NCI-H345 (cell line): ENCODE measurements around the gene ESR1.
A peak's percentile ranks its signal among the peaks of the same experiment; 100 is the strongest.
"Not testable (repeated sequence)": the region's sequence is repeated elsewhere in the genome, so short reads cannot be mapped to it uniquely, and the experiment has no call there.

Experiments used
- DNase-seq: peaks from one replicate; lab custom pipeline; 2025; lab: John Stamatoyannopoulos, UW

The ESR1 gene

GRCh38 chr6:152054441-152054840 lies 247.0 kb downstream of the ESR1 start:
- no peak for DNase-seq

- no peak for DNase-seq
Measured at GRCh38 chr6:152055517-152055916, 248.0 kb downstream of the ESR1 start.

- no peak for DNase-seq
Measured at GRCh38 chr6:152057832-152058498, 250.5 kb downstream of the ESR1 start.

DNA sequence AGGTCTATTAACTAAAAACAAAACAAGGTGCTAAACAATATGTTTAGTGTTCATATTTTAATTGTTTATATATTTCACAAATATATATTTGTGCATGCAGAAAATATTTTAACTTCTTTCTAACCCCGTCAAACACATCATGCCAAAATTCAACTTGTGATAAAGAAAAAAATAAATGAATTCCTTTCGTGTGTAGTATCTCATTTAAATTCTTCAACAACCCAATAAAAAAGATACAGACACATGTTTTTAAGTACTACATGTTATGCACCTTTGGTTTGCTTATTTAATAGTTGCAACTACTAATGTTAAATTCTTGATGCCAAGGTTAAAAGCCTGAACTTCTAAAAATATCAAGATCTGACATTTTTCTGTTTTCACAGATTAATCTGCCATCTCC lies 252.4 kb downstream of the ESR1 start:
- no peak for DNase-seq

DNA sequence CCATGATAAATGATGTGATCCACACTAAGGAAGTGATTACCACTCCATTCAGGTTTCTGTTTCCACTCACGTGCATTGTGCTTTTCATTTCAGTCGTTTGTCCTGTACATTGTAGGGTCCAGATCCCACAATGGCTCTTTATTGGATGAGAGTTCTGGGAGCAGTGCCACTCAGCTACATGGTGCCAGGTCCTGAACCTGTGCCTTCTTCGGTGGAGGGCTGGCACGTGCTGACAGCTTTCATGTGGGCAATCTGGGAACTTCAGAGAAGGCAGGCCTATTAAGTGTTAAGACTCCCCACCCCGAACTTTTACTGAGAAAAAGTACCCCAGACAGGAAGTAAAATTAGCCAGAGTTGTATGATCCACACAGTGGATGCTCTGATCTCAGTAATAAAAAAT lies 255.0 kb downstream of the ESR1 start:
- DNase-seq, result no peak

DNA sequence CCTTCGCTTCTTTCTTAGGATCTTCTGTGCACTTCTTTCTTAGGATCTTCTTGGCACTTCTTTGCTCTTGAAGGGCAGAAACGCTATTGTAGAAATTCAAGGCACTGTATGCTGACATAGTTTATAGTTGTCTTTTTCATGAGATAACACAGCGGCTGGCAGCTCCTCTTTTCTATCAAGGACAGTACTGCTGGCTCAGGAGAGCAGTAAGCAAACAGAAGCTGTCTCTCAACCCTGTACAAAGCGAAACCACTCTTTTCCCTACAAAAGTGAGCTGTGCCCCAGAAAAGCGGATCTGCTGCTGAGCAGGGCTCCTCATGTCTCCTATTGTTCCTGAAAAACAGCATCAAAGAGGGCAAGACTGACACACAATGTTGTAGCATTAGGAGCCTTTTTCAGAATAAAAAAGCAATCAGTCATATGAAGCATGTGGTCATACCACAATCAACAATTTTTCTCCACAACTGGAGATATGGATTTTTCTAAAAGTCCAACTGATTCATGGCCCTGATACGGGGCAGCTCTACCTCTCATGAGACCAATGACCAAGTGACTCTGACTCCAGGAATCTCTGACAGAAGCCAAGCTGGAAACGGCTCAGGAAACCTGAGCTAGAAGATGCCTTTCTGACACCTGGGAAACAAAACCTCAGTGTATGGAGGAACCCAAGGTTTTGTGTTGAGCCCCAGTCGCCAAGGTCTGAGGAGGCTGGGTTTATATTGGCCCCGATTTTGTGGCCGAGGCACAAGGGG lies 255.9 kb downstream of the ESR1 start:
- DNase-seq, result no peak

DNA sequence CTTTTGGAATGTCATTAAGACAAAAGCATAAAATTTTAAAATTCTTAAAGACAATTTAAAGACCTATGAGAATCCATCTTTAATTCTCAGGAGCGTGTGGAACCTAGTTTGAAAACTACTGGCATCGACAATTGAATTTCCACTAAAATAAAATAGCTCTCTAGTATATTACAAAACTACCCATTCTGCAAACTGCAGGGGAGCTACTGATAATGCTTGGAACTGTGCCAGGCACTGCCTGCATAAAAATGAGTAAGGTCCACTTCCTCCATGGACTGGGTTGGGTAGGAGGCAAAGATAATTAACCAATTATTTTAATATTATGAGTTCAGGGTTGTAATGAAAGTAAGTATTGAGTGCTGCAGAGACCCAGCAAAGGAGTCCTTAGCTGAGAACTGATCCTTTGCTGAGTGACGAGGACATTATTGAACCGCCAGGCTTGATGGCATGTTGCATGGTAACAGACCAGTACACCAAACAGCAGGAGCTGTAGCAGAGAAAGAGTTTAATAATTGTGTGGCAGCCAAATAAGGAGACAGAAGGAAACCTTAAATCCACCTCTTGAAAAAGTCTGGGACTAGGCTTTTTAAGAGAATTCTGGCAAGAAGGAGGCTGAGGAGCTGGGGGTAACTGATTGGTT lies 261.3 kb downstream of the ESR1 start:
- DNase-seq, result peak; percentile 1

GRCh38 chr6:152070556-152070955 lies 263.1 kb downstream of the ESR1 start:
- no peak for DNase-seq

DNA sequence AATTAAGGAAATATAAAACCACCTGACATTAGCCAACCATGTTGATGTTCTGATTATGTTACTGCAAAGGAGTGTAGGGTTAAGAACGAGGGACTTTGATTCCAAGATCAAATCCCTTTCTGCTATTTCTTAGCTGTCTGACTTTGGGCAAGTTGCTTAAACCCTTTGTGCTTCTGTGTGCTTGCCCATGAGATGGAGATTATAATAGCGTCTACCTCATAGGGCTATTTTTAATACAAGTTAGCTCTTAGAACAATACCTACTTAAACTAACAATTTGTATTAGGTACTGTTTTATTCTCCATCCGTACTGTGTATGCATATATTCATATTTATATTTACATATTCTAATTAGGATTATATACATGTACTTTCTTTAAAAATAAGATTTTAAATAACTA lies 263.8 kb downstream of the ESR1 start:
- no peak for DNase-seq

GRCh38 chr6:152071843-152072242 lies 264.4 kb downstream of the ESR1 start:
- DNase-seq, result no peak

DNA sequence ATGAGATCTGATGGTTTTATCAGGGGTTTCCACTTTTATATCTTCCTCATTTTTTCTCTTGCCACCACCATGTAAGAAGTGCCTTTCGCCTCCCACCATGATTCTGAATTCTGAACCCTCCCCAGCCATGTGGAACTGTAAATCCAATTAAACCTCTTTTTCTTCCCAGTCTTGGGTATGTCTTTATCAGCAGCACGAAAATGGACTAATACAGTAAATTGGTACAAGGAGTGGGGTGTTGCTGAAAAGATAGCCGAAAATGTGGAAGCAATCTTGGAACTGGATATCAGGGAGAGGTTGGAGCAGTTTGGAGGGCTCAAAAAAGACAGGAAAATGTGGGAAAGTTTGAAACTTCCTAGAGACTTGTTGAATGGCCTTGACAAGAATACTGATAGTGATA lies 268.8 kb downstream of the ESR1 start:
- DNase-seq, result not testable (repeated sequence)

DNA sequence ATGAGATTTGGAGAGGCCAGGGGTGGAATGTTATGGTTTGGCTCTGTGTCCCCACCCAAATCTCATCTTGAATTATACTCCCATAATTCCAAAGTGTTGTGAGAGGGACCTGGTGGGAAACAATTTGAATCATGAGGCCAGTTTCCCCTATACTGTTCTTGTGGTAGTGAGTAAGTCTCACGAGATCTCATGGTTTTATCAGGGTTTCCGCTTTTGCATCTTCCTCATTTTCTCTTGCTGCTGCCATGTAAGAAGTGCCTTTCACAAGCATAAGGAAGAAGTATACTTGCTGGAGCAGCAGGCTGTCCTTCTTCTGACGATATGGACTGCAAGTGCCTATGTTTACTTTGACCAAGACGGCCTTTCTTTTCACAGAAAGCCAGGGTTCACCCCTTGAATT lies 270.5 kb downstream of the ESR1 start:
- no peak for DNase-seq

- no peak for DNase-seq
Measured at GRCh38 chr6:152078804-152079203, 271.3 kb downstream of the ESR1 start.

DNA sequence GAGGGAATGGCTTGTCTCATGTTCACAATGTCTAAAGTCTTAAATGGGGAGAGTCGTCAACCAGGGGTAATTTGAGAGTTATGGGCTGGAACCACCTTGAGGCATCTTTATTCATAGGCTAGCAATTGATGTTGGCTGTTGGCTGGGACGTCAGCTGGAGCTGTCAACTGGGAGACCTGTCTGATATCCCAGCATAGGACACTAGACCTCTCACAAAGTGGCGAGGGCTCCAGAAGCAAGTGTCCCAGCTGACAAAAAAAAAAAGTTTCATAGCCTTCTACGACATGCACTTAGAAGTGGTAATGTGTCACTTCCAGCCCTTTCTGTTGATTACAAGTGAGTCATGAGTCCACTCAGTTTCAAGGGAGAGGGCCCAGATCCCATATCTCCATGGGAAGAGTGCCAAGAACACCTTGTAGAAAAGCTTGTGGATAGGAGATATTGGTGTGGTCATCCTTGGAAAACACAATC lies 278.0 kb downstream of the ESR1 start:
- DNase-seq, result no peak

- no peak for DNase-seq
Measured at GRCh38 chr6:152086223-152086873, 278.9 kb downstream of the ESR1 start.

DNA sequence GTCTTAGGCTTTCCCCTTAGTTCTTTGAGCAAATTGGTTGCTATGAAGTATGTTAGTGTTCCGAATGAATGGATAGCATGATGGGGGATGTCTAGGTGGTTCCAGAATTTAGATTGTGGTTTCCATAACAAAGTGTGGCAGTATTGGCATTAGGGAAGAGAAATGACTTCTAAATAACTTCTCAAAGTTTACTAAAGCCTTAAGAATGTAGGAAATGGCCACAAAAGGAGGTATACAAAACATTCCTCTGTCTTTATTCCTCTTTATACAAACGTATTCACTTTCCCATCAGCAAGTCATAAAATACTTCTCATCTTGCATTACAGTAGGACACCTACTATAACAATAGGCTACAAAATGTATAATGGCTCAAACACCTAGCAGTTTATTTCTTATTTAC lies 279.6 kb downstream of the ESR1 start:
- DNase-seq, result no peak

GRCh38 chr6:152087701-152088100 lies 280.2 kb downstream of the ESR1 start:
- DNase-seq, result no peak

- no peak for DNase-seq
Measured at GRCh38 chr6:152089992-152090391, 282.5 kb downstream of the ESR1 start.

DNA sequence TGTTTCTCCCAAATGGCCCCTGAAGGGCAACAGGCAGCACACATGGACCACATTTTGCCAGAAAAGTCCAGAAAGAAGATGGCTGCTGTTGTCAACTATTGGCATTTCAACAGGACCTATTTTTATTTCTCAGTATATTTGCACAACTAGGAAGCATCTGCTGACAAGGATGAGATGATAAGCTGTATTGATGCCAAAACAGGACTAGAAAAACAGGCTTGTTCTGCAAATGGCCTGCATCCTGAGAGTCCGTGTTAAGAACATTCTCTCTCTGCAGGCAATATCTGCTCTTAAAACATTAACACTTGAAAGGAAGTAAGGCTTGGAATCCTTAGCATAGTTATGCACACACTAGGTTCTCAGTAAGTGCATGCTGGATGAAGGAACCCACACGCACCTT lies 283.7 kb downstream of the ESR1 start:
- no peak for DNase-seq

GRCh38 chr6:152091851-152092341 lies 284.4 kb downstream of the ESR1 start:
- DNase-seq, result no peak

DNA sequence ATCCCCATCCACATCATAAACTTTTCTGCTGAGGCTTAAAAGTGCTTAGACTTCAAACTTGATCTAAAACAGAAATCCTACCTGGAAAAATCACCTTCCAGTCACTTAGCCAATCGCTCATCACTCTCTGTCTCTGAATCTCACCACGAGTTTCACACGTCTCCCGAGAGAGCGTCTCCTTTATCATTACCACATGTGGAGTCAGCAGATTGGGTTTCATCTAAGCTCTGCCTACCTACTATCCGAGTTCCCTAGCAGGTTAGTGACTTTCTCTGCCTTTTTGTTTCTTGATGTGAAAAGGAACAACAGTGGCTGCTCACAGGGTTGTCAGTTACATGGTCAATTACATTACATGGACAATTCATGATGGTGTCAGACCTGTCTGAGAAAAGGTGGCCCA lies 286.2 kb downstream of the ESR1 start:
- no peak for DNase-seq

DNA sequence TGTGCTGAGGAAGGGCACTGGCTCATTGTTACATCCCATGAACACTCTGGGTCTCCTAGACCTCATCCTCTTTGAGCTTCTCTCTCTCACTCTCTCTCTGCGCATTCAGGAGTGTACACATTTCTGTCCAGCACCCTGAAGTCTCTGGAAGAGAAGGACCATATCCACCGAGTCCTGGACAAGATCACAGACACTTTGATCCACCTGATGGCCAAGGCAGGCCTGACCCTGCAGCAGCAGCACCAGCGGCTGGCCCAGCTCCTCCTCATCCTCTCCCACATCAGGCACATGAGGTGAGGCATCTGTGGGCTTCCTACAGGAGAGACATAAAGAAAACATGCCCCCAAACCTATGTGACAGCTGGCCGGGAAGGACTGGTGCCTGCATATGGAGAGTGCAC lies 286.8 kb downstream of the ESR1 start:
- no peak for DNase-seq
